Measurements from ENCODE around the gene LCN2.

The LCN2 gene

GRCh38 chr9:128191406-128192046, 42.3 kb downstream of the LCN2 start, which contains the start of gene CIZ1:
CIZ1 (minus strand) TSS chr9:128191572; CDS start chr9:128190857, 715 bp downstream.
- peak within 1 kb of the TSS; percentile 90 for H3K27ac ChIP-seq
- TF ChIP-seq CTCF (conservative IDR thresholded peaks at IDR 0.05), result peak; percentile 97

GRCh38 chr9:128192601-128193371, 43.5 kb downstream of the LCN2 start:
- TF ChIP-seq CTCF (conservative IDR thresholded peaks at IDR 0.05), result peak; percentile 17; the same call in 1 of the 2 replicates
- H3K27ac ChIP-seq, result peak overlapping the region; percentile 90

- peak overlapping the region; percentile 90 for H3K27ac ChIP-seq
- no peak for TF ChIP-seq CTCF (conservative IDR thresholded peaks at IDR 0.05)
Measured at GRCh38 chr9:128193469-128194096, 44.3 kb downstream of the LCN2 start.

- no peak for TF ChIP-seq CTCF (conservative IDR thresholded peaks at IDR 0.05)
- H3K27ac ChIP-seq, result no peak overlapping the region
Measured at GRCh38 chr9:128201441-128202369, 52.5 kb downstream of the LCN2 start.

- no peak overlapping the region; the same call in 1 of the 2 replicates for H3K27ac ChIP-seq
- TF ChIP-seq CTCF (conservative IDR thresholded peaks at IDR 0.05), result no peak
Measured at GRCh38 chr9:128202648-128203023, 53.4 kb downstream of the LCN2 start.
